Measurements from ENCODE around the gene GNB1. TPM values are rescaled to one million over a fixed set of nuclear protein-coding genes. Genes with fewer than 3 reads are reported as not detected.
A peak's percentile ranks its signal among the peaks of the same experiment; 100 is the strongest.

The GNB1 gene
- total and polyA plus RNA-seq, 7 donors = 32.3 to 100 (median 70.1) TPM

DNA sequence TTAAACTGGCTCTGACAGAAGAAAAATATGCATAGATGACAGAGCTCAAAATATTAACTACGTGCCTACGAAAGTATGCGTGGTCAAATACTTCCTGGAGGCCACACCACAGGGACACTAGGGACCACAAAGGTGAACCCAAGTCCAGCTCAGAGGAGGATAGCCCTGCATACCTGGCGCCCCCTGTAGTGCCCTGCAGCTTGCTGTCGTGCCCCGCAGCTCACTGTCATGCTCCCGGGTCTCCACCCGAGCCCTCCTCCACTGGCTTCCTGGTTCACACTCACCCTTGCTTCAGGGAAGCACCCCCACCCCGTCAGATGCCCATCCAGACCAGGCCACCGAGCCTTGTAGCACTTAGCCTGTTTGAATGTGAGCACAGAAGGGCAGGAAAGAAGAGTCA lies 95.9 kb downstream of the GNB1 start:
- no peak for TF ChIP-seq CTCF (IDR thresholded peaks at IDR 0.05)
- 92 to 94% (median 93%) methylated on average over 10 of the region's 10 CpGs for WGBS, 3 donors

GRCh38 chr1:1793481-1794244 lies 97.2 kb downstream of the GNB1 start:
- Histone ChIP-seq H3K27ac (no peak overlapping the region), H3K4me1 (peaks cover 3% of the 10 kb centered on the region), H3K27me3 (ENCODE audit: insufficient read depth in 3 of 3, low read length in 2 of 3) (no peaks in the 10 kb centered on the region), H3K9me3 (no peaks in the 10 kb centered on the region), H3K36me3 (ENCODE audit: insufficient read depth in 1 of 2, low read depth in 1 of 2) (peaks cover 6 to 99% of the 10 kb centered on the region in 2 donors), H3K4me3 (no peak overlapping the region)
- ATAC-seq (no peak), DNase-seq (no peak)
- WGBS, 3 donors = 89 to 93% (median 92%) methylated on average over 17 of the region's 17 CpGs
- intact Hi-C loops (cut with DNase I) = no loop called here
- TF ChIP-seq CTCF (IDR thresholded peaks at IDR 0.05) = no peak

More for the DNA sequence above, 95.9 kb downstream of the GNB1 start:
- Histone ChIP-seq H3K4me3 (no peak overlapping the region), H3K9me3 (no peaks in the 10 kb centered on the region), H3K36me3 (ENCODE audit: insufficient read depth in 1 of 2, low read depth in 1 of 2) (peaks cover 6 to 89% of the 10 kb centered on the region in 2 donors), H3K27ac (no peak overlapping the region), H3K4me1 (peaks cover 8% of the 10 kb centered on the region), H3K27me3 (ENCODE audit: insufficient read depth in 3 of 3, low read length in 2 of 3) (no peaks in the 10 kb centered on the region)
- intact Hi-C loops (cut with DNase I) = loop anchor here in 1 of 2 donors (5.0 kb wide), 1 partner anchor 42 kb away; no protein-coding TSS in a partner anchor
- ATAC-seq = no peak
- DNase-seq = no peak

DNA sequence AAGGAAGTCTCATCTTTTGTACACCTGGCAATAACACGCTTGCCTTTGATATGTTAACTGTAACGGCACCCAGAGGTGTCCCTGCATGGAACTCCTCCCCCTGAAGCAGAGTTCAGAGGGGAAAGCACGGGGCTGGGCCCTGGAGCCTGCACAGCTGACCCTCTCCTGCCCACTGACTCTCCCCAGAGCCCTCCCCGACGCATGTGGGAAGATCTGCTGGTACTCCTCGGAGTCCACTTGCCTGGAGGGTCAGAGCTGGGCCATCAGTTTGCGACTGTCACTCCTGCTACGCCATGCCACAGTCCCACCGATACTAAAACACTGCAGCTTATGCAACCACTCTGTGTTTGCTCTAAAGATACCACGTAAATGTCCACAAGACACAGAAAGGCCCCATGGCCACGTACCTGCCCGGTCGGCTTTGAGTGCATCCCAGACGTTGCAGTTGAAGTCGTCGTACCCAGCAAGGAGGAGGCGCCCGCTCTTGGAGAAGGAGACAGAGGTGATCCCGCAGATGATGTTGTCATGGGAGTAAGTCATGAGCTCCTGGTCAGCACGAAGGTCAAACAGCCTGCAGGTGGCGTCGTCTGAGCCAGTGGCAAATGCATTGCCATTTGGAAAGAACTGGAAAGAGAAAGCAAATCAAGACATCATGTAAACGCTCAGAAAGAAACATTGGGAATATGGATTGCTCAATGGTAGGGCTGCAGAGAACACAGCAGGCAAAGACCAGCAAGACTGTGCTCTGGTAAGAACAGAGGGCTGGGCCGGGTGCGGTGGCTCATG lies 102.0 kb downstream of the GNB1 start:
- 80 to 85% (median 81%) methylated on average over 25 of the region's 25 CpGs for WGBS, 3 donors
- peaks cover 7% of the 10 kb centered on the region for H3K4me1 ChIP-seq
- peaks cover 0 to 91% of the 10 kb centered on the region in 2 donors for H3K36me3 ChIP-seq (ENCODE audit: insufficient read depth in 1 of 2, low read depth in 1 of 2)
- peak in 1 of 4 donors; percentile 44 for ATAC-seq
- H3K27ac ChIP-seq = no peak overlapping the region
- no peaks in the 10 kb centered on the region for H3K27me3 ChIP-seq (ENCODE audit: insufficient read depth in 3 of 3, low read length in 2 of 3)
- no peak overlapping the region for H3K4me3 ChIP-seq
- intact Hi-C loops (cut with DNase I) = no loop called here
- TF ChIP-seq CTCF (IDR thresholded peaks at IDR 0.05) = peak; percentile 15
- no peaks in the 10 kb centered on the region for H3K9me3 ChIP-seq
- DNase-seq = peak in 1 of 2 donors; percentile 10

- intact Hi-C loops (cut with DNase I) = no loop called here
- Histone ChIP-seq H3K27ac (no peak overlapping the region), H3K4me1 (peaks cover 9% of the 10 kb centered on the region), H3K27me3 (ENCODE audit: insufficient read depth in 3 of 3, low read length in 2 of 3) (no peaks in the 10 kb centered on the region), H3K9me3 (no peaks in the 10 kb centered on the region), H3K36me3 (ENCODE audit: insufficient read depth in 1 of 2, low read depth in 1 of 2) (peaks cover 0 to 84% of the 10 kb centered on the region in 2 donors), H3K4me3 (no peak overlapping the region)
- ATAC-seq (peak in 2 of 4 donors; percentile 20 to 29), DNase-seq (no peak)
- WGBS, 3 donors = 57 to 65% (median 62%) methylated on average over 7 of the region's 7 CpGs
- no peak for TF ChIP-seq CTCF (IDR thresholded peaks at IDR 0.05)
Observed at GRCh38 chr1:1788136-1788535, 102.8 kb downstream of the GNB1 start.
